Nephron (organoid): ENCODE data around the gene PTPRG.

Experiments
- H3K27ac Mint-ChIP-seq, 3 experiments: 2 replicates each; pipeline ENCODE4 v1.8.0; 2020; ENCODE audit warnings: mixed read lengths in 3 of 3, mild to moderate bottlenecking in 2 of 3, moderate library complexity in 1 of 3
- H3K27me3 Mint-ChIP-seq: 2 replicates; pipeline ENCODE4 v1.8.0; 2021; ENCODE audit warnings: low read depth, mild to moderate bottlenecking, moderate library complexity, mixed read lengths
- H3K36me3 Mint-ChIP-seq: 2 replicates; pipeline ENCODE4 v1.8.0; 2020; ENCODE audit warnings: low read depth, mixed read lengths
- H3K4me1 Mint-ChIP-seq: 2 replicates; pipeline ENCODE4 v1.8.0; 2020; ENCODE audit warnings: mixed read lengths
- H3K4me3 Mint-ChIP-seq, 3 experiments: 2 replicates each; pipeline ENCODE4 v1.8.0; 2020; ENCODE audit warnings: mild to moderate bottlenecking in 3 of 3, mixed read lengths in 3 of 3, moderate library complexity in 2 of 3
- H3K9me3 Mint-ChIP-seq: 2 replicates; pipeline ENCODE4 v1.8.0; 2020; ENCODE audit warnings: mixed read lengths
- CTCF ChIP-seq, 3 experiments: fragments of 200-600 bp; sonication (generic); IDR thresholded peaks; one replicate each; pipeline ENCODE4 v1.5.0; 2021; ENCODE audit warnings: antibody characterized with exemption in 3 of 3; ENCODE audit not compliant: unreplicated experiment in 3 of 3

Gene PTPRG

DNA sequence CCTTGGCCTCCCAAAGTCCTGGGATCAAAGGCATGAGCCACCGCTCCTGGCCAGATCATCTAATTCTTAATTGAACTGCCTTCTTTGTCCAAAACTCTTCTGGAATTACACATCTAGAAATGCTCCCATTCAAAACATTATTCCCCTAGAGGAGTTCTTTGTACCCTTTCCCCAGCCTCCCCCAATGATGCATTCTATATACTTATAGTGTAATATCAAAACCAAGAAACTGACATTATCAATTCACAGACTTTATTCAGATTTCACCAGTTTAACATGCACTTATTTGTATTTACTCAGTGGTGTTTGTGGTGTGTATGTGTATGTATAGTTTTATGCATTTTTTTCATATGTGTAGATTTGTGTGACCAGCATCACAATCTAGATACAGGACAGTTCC is 85.0 kb downstream of the PTPRG start:
- Mint-ChIP-seq H3K36me3 (peaks cover 46% of the 10 kb centered on the region), H3K4me3 (no peak overlapping the region), H3K4me1 (peaks cover 33% of the 10 kb centered on the region), H3K9me3 (peaks cover 11% of the 10 kb centered on the region), H3K27me3 (no peaks in the 10 kb centered on the region), H3K27ac (no peak overlapping the region)
- no peak for TF ChIP-seq CTCF (IDR thresholded peaks at IDR 0.05; ENCODE audit: unreplicated experiment in 3 of 3)

- peaks cover 11% of the 10 kb centered on the region for H3K9me3 Mint-ChIP-seq
- no peak overlapping the region for H3K4me3 Mint-ChIP-seq
- H3K4me1 Mint-ChIP-seq = peaks cover 33% of the 10 kb centered on the region
- TF ChIP-seq CTCF (IDR thresholded peaks at IDR 0.05; ENCODE audit: unreplicated experiment in 3 of 3) = no peak
- H3K27ac Mint-ChIP-seq = peak overlapping the region in 1 of 3 experiments; percentile 27
- H3K36me3 Mint-ChIP-seq = peaks cover 46% of the 10 kb centered on the region
- no peaks in the 10 kb centered on the region for H3K27me3 Mint-ChIP-seq
These were observed 85.6 kb downstream of the PTPRG start for GRCh38 chr3:61646851-61647525.

DNA sequence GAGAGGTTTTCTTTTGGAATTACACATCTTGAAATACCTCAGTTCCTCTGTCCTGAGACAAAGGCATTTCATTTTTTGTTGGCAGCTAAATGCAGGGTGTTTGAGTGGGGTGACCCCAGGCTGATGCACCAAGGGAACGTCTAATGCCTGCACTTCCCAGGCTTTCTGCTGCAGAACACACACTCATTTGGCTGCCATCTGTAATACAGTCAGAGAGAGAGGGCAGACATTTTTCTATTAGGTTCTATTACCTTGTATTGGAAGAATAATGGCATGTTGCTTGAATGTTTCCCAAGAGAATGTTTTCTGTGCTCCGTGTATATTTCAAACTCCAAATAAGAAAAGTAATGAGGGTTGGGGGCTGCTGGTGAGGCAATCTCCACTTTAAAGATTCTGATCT is 87.1 kb downstream of the PTPRG start:
- no peak for TF ChIP-seq CTCF (IDR thresholded peaks at IDR 0.05; ENCODE audit: unreplicated experiment in 3 of 3)
- H3K27me3 Mint-ChIP-seq = no peaks in the 10 kb centered on the region
- H3K4me1 Mint-ChIP-seq = peaks cover 43% of the 10 kb centered on the region
- peaks cover 9% of the 10 kb centered on the region for H3K9me3 Mint-ChIP-seq
- peaks cover 43% of the 10 kb centered on the region for H3K36me3 Mint-ChIP-seq
- peak overlapping the region in 2 of 3 experiments; percentile 53 to 73 for H3K27ac Mint-ChIP-seq
- no peak overlapping the region for H3K4me3 Mint-ChIP-seq

DNA sequence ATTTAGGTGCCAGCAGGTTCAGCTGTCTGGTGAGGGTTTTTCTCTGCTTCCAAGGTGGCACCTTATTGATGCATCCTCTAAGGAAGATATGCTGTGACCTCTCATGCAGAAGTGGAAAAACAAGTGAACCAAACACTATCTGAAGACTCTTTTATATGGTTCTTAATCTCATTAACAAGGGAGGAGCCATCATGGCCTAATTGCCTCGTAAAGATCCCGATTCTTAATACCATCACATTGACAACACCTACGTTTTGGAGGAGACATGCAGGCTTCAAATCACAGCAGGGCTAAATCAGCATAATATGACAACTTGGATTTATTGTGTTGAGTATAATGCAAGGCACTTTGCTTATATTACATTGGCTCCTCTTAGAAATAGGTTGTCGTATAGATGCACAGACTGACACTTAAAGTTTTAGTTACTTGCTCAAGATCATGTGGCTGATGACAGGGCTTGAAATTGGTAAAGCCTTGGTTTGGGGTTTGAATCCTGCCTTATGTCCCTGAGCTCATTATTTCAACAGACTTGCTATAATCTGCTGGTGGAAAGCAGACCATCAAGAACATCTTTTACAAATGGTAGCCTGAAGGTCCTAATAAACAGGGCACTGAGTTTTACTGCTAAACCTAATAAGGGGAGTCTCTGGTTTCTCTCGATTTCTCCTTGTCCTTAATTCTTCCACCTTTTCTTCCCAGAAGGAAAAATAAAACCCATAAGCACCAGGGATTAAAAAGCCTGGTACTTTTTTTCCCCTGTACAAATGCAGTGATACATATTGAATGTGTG is 88.2 kb downstream of the PTPRG start:
- no peaks in the 10 kb centered on the region for H3K27me3 Mint-ChIP-seq
- TF ChIP-seq CTCF (IDR thresholded peaks at IDR 0.05; ENCODE audit: unreplicated experiment in 3 of 3) = no peak
- peaks cover 35% of the 10 kb centered on the region for H3K36me3 Mint-ChIP-seq
- H3K4me3 Mint-ChIP-seq = no peak overlapping the region
- H3K27ac Mint-ChIP-seq = peak overlapping the region in 2 of 3 experiments; percentile 67 to 73
- H3K4me1 Mint-ChIP-seq = peaks cover 45% of the 10 kb centered on the region
- peaks cover 5% of the 10 kb centered on the region for H3K9me3 Mint-ChIP-seq

GRCh38 chr3:61650276-61650675 is 88.9 kb downstream of the PTPRG start:
- H3K4me3 Mint-ChIP-seq = no peak overlapping the region
- no peak for TF ChIP-seq CTCF (IDR thresholded peaks at IDR 0.05; ENCODE audit: unreplicated experiment in 3 of 3)
- H3K36me3 Mint-ChIP-seq = peaks cover 31% of the 10 kb centered on the region
- peaks cover 5% of the 10 kb centered on the region for H3K9me3 Mint-ChIP-seq
- peak overlapping the region in 2 of 3 experiments; percentile 67 to 73 for H3K27ac Mint-ChIP-seq
- no peaks in the 10 kb centered on the region for H3K27me3 Mint-ChIP-seq
- peaks cover 45% of the 10 kb centered on the region for H3K4me1 Mint-ChIP-seq
